ENCODE results near the gene SPP1.
"Not testable (repeated sequence)": the region's sequence is repeated elsewhere in the genome, so short reads cannot be mapped to it uniquely, and the experiment has no call there.

The SPP1 gene

DNA sequence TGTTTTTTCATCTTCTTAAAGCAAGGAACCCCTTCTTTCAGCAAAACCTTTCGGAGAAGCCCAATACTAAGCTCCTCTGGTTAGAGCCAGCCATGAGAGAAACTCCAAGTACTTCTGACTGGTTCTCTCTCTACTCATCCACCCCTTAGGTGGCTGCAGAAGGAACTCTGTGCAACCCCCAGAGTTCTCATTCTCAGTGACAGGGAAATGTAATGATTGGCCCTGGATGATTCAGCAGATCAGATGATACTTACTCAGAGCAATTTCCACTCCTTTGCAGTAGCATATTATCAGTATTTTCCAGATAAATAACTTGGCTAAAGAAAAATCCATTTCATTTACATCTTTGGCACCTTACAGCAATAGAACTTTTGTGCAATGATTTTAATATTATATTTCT lies 3.2 kb downstream of the SPP1 start:
- H3K4me3 ChIP-seq (ENCODE audit: low read length) = no peak overlapping the region

DNA sequence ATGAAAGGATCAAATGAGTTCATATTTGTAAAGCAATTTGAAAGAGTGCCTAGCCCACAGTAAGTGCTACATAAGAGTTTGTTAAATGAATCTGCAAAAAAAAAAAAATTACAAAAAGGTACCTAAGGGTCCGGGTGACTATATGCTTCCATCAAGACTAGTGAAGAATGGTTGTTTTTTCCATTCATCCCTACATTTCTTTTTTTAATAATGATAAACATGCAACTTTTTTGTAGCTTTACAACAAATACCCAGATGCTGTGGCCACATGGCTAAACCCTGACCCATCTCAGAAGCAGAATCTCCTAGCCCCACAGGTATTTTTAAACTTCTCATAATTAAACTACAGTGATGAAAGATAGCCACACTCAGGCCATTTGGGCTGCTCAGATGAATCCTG lies 4.3 kb downstream of the SPP1 start:
- Histone ChIP-seq H3K9ac (ENCODE audit: low read depth, low read length) (no peak overlapping the region), H3K27me3 (ENCODE audit: control insufficient read depth, insufficient read depth, low read length) (no peaks in the 10 kb centered on the region), H3K4me2 (ENCODE audit: low read length) (no peak overlapping the region), H3K4me1 (ENCODE audit: control insufficient read depth, insufficient read depth, low read length) (no peaks in the 10 kb centered on the region), H3K9me3 (replicated peaks; ENCODE audit: low read length) (no peaks in the 10 kb centered on the region), H3K36me3 (ENCODE audit: insufficient read depth, low read length) (no peaks in the 10 kb centered on the region), H3K4me3 (ENCODE audit: low read length) (no peak overlapping the region)

More for the DNA sequence above, 3.2 kb downstream of the SPP1 start:
- Histone ChIP-seq H3K4me2 (ENCODE audit: low read length) (no peak overlapping the region), H3K27me3 (ENCODE audit: control insufficient read depth, insufficient read depth, low read length) (no peaks in the 10 kb centered on the region), H3K4me1 (ENCODE audit: control insufficient read depth, insufficient read depth, low read length) (no peaks in the 10 kb centered on the region), H3K9ac (ENCODE audit: low read depth, low read length) (no peak overlapping the region), H3K36me3 (ENCODE audit: insufficient read depth, low read length) (no peaks in the 10 kb centered on the region), H3K9me3 (replicated peaks; ENCODE audit: low read length) (no peaks in the 10 kb centered on the region)

DNA sequence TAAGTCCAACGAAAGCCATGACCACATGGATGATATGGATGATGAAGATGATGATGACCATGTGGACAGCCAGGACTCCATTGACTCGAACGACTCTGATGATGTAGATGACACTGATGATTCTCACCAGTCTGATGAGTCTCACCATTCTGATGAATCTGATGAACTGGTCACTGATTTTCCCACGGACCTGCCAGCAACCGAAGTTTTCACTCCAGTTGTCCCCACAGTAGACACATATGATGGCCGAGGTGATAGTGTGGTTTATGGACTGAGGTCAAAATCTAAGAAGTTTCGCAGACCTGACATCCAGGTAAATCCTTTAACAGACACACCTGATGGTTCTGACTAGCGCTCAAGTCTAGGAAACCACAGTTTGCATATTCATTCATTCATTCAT lies 6.0 kb downstream of the SPP1 start:
- Histone ChIP-seq H3K4me2 (ENCODE audit: low read length) (no peak overlapping the region), H3K4me1 (ENCODE audit: control insufficient read depth, insufficient read depth, low read length) (no peaks in the 10 kb centered on the region), H3K36me3 (ENCODE audit: insufficient read depth, low read length) (no peaks in the 10 kb centered on the region), H3K9me3 (replicated peaks; ENCODE audit: low read length) (no peaks in the 10 kb centered on the region), H3K27me3 (ENCODE audit: control insufficient read depth, insufficient read depth, low read length) (no peaks in the 10 kb centered on the region), H3K4me3 (ENCODE audit: low read length) (no peak overlapping the region), H3K9ac (ENCODE audit: low read depth, low read length) (no peak overlapping the region)

DNA sequence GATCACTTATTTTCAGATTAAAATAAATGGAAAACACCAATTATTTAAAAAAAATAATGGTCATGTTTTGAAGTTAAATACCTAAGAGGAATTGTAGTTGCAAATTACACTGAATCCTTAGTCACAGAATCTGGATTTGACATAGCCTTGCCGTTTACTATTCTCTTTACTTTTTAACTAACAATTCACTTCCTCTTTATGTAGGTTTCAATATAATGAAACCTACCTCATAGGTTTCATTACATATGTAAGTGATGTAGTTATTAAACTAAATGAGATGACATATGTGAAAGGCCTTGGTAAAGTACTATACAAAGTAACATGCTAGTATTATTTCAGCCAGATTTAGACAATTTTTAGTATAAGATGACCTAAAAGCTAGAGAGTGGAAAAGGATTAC lies 6.5 kb downstream of the SPP1 start:
- Histone ChIP-seq H3K4me1 (ENCODE audit: control insufficient read depth, insufficient read depth, low read length) (no peaks in the 10 kb centered on the region), H3K4me2 (ENCODE audit: low read length) (no peak overlapping the region), H3K9ac (ENCODE audit: low read depth, low read length) (no peak overlapping the region), H3K27me3 (ENCODE audit: control insufficient read depth, insufficient read depth, low read length) (no peaks in the 10 kb centered on the region), H3K4me3 (ENCODE audit: low read length) (no peak overlapping the region), H3K9me3 (replicated peaks; ENCODE audit: low read length) (no peaks in the 10 kb centered on the region), H3K36me3 (ENCODE audit: insufficient read depth, low read length) (no peaks in the 10 kb centered on the region)

DNA sequence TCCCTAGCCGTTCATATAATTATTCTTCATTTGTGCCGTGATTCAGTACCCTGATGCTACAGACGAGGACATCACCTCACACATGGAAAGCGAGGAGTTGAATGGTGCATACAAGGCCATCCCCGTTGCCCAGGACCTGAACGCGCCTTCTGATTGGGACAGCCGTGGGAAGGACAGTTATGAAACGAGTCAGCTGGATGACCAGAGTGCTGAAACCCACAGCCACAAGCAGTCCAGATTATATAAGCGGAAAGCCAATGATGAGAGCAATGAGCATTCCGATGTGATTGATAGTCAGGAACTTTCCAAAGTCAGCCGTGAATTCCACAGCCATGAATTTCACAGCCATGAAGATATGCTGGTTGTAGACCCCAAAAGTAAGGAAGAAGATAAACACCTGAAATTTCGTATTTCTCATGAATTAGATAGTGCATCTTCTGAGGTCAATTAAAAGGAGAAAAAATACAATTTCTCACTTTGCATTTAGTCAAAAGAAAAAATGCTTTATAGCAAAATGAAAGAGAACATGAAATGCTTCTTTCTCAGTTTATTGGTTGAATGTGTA lies 7.0 kb downstream of the SPP1 start:
- Histone ChIP-seq H3K9ac (ENCODE audit: low read depth, low read length) (no peak overlapping the region), H3K4me3 (ENCODE audit: low read length) (no peak overlapping the region), H3K27me3 (ENCODE audit: control insufficient read depth, insufficient read depth, low read length) (no peaks in the 10 kb centered on the region), H3K4me2 (ENCODE audit: low read length) (no peak overlapping the region), H3K4me1 (ENCODE audit: control insufficient read depth, insufficient read depth, low read length) (no peaks in the 10 kb centered on the region), H3K36me3 (ENCODE audit: insufficient read depth, low read length) (no peaks in the 10 kb centered on the region), H3K9me3 (replicated peaks; ENCODE audit: low read length) (no peaks in the 10 kb centered on the region)

DNA sequence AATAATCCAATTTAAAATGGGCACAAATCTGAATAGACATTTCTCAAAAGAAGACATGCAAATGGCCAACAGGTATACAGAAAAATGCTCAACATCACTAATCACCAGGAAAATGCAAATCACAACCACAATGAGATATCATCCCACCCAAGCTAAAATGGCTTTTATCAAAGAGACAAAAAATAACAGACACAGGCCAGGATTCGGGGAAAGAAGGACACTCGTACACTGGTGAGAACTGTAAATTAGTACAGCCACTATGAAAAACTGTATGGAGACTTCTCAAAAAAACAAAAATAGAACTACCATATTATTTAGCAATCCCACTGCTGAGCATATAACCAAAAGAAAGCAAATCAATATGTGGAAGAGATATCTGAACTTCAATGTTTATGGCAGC lies 8.5 kb downstream of the SPP1 start:
- no peak overlapping the region for H3K9ac ChIP-seq (ENCODE audit: low read depth, low read length)
- H3K4me3 ChIP-seq (ENCODE audit: low read length) = no peak overlapping the region
- no peaks in the 10 kb centered on the region for H3K4me1 ChIP-seq (ENCODE audit: control insufficient read depth, insufficient read depth, low read length)
- H3K4me2 ChIP-seq (ENCODE audit: low read length) = no peak overlapping the region
- H3K36me3 ChIP-seq (ENCODE audit: insufficient read depth, low read length) = no peaks in the 10 kb centered on the region
- H3K9me3 ChIP-seq (replicated peaks; ENCODE audit: low read length) = no peaks in the 10 kb centered on the region
- no peaks in the 10 kb centered on the region for H3K27me3 ChIP-seq (ENCODE audit: control insufficient read depth, insufficient read depth, low read length)

DNA sequence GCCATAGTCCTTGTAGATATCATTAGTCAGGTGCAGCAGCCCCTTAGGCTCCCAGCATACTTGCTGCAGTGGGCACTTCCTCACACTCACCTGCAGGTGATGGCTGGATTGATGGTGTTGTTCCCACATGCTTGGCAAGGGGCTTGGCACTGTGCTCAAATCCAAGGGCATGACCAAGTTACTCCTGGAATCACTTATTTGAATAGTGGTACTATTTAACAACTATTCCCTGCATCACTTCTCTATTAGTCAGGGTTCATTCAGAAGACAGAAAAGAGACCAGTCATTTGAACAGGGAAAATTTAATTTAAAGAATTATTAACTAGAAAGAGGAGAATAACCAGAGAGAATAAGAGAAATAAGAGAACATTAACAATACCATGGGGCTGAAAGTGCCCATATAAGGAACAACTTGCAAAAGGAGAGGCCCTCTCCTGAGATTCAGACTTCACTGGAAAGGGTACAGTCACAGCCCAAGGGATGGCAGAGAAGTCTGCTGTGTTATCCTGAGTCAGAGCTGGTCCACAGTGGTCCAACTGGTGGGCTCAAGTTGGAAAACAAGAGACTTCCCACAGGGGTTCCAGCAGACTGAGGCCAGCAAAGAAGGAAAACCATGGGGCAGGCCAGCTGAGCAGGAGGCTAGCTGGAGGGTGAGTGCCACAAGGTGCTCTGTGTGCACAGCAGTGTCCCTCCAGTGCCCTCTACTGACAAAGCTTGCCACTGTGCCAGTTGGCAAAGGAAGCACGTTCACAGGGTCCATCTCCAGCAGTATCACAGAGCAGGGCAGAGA lies 9.8 kb downstream of the SPP1 start:
- Histone ChIP-seq H3K4me2 (ENCODE audit: low read length) (no peak overlapping the region), H3K36me3 (ENCODE audit: insufficient read depth, low read length) (no peaks in the 10 kb centered on the region), H3K9ac (ENCODE audit: low read depth, low read length) (no peak overlapping the region), H3K4me3 (ENCODE audit: low read length) (no peak overlapping the region), H3K27me3 (ENCODE audit: control insufficient read depth, insufficient read depth, low read length) (no peaks in the 10 kb centered on the region), H3K9me3 (replicated peaks; ENCODE audit: low read length) (no peaks in the 10 kb centered on the region), H3K4me1 (ENCODE audit: control insufficient read depth, insufficient read depth, low read length) (no peaks in the 10 kb centered on the region)

DNA sequence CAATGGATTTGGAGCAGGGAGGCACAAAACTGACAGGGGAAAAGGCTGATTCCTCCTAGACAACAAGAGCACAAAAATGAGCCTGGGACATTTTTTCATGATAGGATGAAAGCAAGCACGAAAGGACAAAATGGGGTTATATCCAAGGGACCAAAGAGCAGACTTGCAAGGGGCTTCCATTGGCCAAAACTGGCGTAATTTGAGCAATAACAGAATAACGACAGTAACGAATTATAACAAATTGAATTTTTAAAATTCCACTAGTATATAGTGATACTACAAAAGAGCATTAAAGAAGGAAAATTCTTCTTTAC lies 10.3 kb downstream of the SPP1 start:
- Histone ChIP-seq H3K4me1 (ENCODE audit: control insufficient read depth, insufficient read depth, low read length) (no peaks in the 10 kb centered on the region), H3K4me3 (ENCODE audit: low read length) (no peak overlapping the region), H3K27me3 (ENCODE audit: control insufficient read depth, insufficient read depth, low read length) (no peaks in the 10 kb centered on the region), H3K9me3 (replicated peaks; ENCODE audit: low read length) (no peaks in the 10 kb centered on the region), H3K36me3 (ENCODE audit: insufficient read depth, low read length) (no peaks in the 10 kb centered on the region), H3K9ac (ENCODE audit: low read depth, low read length) (no peak overlapping the region), H3K4me2 (ENCODE audit: low read length) (no peak overlapping the region)

DNA sequence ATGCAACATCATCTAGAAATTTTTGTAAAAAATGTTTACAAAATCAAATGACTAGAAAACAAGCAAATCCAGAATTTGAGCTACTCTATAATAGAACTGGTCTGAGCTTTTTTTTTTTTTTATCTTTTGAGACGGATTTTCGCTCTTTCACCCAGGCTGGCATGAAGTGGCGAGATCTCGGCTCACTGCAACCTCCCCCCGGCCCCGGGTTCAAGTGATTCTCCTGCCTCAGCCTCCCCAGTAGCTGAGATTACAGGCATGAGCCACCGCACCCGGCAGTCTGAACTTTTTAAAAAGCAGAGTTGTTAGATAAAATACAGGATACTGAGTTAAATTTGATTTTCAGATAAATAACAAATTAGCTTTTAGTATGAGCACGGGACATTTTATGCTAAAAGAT lies 11.0 kb downstream of the SPP1 start:
- no peak overlapping the region for H3K4me2 ChIP-seq (ENCODE audit: low read length)
- H3K9ac ChIP-seq (ENCODE audit: low read depth, low read length) = no peak overlapping the region

DNA sequence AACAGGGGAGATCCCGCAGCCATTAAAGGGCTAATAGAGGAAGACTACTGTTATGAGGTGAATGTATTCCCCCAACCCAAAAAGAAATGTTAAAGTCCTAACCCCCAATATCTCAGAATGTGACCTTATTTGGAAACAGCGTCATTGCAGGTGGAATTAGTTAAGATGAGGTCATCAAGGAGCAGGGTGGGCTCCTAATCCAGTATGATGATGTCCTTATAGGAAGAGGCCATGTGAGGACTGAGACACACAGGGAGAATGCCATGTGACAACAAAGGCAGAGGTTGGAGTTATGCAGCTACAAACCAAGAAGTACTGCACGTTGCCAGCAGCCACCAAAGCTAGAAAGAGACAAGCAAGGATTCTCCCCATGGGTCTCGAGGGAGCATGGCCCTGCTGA lies 14.3 kb downstream of the SPP1 start:
- Histone ChIP-seq H3K4me1 (ENCODE audit: control insufficient read depth, insufficient read depth, low read length) (no peaks in the 10 kb centered on the region), H3K9ac (ENCODE audit: low read depth, low read length) (no peak overlapping the region), H3K9me3 (replicated peaks; ENCODE audit: low read length) (no peaks in the 10 kb centered on the region), H3K27me3 (ENCODE audit: control insufficient read depth, insufficient read depth, low read length) (no peaks in the 10 kb centered on the region), H3K4me3 (ENCODE audit: low read length) (no peak overlapping the region), H3K4me2 (ENCODE audit: low read length) (no peak overlapping the region), H3K36me3 (ENCODE audit: insufficient read depth, low read length) (no peaks in the 10 kb centered on the region)

More for the DNA sequence above, 11.0 kb downstream of the SPP1 start:
- H3K36me3 ChIP-seq (ENCODE audit: insufficient read depth, low read length) = no peaks in the 10 kb centered on the region
- no peaks in the 10 kb centered on the region for H3K4me1 ChIP-seq (ENCODE audit: control insufficient read depth, insufficient read depth, low read length)
- H3K9me3 ChIP-seq (replicated peaks; ENCODE audit: low read length) = no peaks in the 10 kb centered on the region
- no peaks in the 10 kb centered on the region for H3K27me3 ChIP-seq (ENCODE audit: control insufficient read depth, insufficient read depth, low read length)
- no peak overlapping the region for H3K4me3 ChIP-seq (ENCODE audit: low read length)

DNA sequence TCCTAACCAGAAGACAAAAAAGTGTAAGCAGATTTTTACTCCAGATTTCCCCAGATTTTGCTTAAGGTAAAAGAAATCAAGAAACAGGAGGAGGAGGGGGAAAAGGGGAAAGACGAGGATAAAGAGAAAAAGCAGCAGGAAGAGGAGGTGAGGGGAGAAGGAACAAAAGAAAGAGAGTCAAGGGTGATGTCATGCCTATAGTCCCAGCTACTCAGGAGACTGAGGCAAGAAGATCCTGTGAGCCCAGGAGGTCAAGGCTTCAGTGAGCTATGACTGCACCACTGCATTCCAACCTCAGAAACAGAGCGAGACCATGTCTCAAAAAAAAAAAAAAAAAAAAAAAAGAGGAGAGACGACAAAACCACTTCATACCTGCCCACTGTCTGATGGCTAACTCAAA lies 19.9 kb downstream of the SPP1 start:
- Histone ChIP-seq H3K4me3 (ENCODE audit: low read length) (no peak overlapping the region), H3K9me3 (replicated peaks; ENCODE audit: low read length) (no peaks in the 10 kb centered on the region), H3K4me2 (ENCODE audit: low read length) (no peak overlapping the region), H3K36me3 (ENCODE audit: insufficient read depth, low read length) (no peaks in the 10 kb centered on the region), H3K4me1 (ENCODE audit: control insufficient read depth, insufficient read depth, low read length) (no peaks in the 10 kb centered on the region), H3K9ac (ENCODE audit: low read depth, low read length) (no peak overlapping the region), H3K27me3 (ENCODE audit: control insufficient read depth, insufficient read depth, low read length) (no peaks in the 10 kb centered on the region)

DNA sequence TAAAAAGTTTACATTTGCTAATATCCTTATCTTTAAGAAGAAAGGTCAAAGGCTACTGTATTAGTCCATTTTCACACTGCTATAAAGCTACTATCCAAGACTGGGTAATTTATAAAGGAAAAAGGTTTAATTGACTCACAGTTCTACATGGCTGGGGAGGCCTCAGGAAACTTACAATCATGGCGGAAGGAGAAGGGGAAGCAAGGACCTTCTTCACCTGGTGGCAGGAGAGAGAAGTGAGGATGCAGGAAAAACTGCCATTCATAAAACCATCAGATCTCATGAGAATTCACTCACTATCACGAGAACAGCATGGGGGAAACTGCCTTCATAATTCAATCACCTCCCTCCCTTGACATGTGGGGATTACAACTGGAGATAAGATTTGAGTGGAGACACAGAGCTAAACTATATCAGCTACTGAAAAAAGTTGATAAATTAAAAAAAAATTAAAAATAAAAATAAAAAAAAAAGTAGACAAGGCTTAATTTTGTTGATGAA lies 23.7 kb downstream of the SPP1 start:
- H3K4me1 ChIP-seq (ENCODE audit: control insufficient read depth, insufficient read depth, low read length); H3K9me3 ChIP-seq (replicated peaks; ENCODE audit: low read length); H3K27me3 ChIP-seq (ENCODE audit: control insufficient read depth, insufficient read depth, low read length); H3K4me2 ChIP-seq (ENCODE audit: low read length); H3K4me3 ChIP-seq (ENCODE audit: low read length); H3K9ac ChIP-seq (ENCODE audit: low read depth, low read length); H3K36me3 ChIP-seq (ENCODE audit: insufficient read depth, low read length): not testable (repeated sequence)
